Liver (tissue), 9 donors: ENCODE results near the gene IFT57. TPM values are rescaled to one million over a fixed set of nuclear protein-coding genes. Genes with fewer than 3 reads are reported as not detected.
"Not testable (repeated sequence)": the region's sequence is repeated elsewhere in the genome, so short reads cannot be mapped to it uniquely, and the experiment has no call there.

Source experiments
- DNase-seq: peaks from one replicate; pipeline ENCODE4 v3.0.0-alpha.2; 2017; ENCODE audit warnings: low spot score
- H3K27ac ChIP-seq, 2 donors: one replicate each; pipeline ENCODE4 v1.7.0; 2013; ENCODE audit warnings: inconsistent platforms in 2 of 2, low read length in 2 of 2, control low read depth in 1 of 2, low read depth in 1 of 2, mild to moderate bottlenecking in 1 of 2
- H3K27me3 ChIP-seq, 4 donors: one replicate each; pipeline versions ENCODE4 v1.6.1 to v1.7.0; 2013; ENCODE audit warnings: low read length in 3 of 4, inconsistent platforms in 1 of 4, mild to moderate bottlenecking in 1 of 4, moderate library complexity in 1 of 4; ENCODE audit not compliant: control insufficient read depth in 4 of 4, insufficient read depth in 4 of 4
- H3K36me3 ChIP-seq, 4 donors: one replicate each; pipeline versions ENCODE4 v1.6.1 to v1.7.0; 2013; ENCODE audit warnings: low read length in 3 of 4, mild to moderate bottlenecking in 3 of 4, low read depth in 1 of 4, moderate library complexity in 1 of 4; ENCODE audit not compliant: control insufficient read depth in 4 of 4, insufficient read depth in 3 of 4
- H3K4me1 ChIP-seq, 4 donors: one replicate each; pipeline versions ENCODE4 v1.6.1 to v1.7.0; 2013; ENCODE audit warnings: low read length in 3 of 4, mild to moderate bottlenecking in 3 of 4, moderate library complexity in 1 of 4; ENCODE audit not compliant: control insufficient read depth in 4 of 4, insufficient read depth in 4 of 4
- H3K4me3 ChIP-seq, 3 donors: one replicate each; pipeline versions ENCODE4 v1.6.1 to v1.7.0; 2013; ENCODE audit warnings: low read length in 3 of 3, control low read depth in 1 of 3, low read depth in 1 of 3, mild to moderate bottlenecking in 1 of 3
- H3K9ac ChIP-seq, 2 donors: one replicate each; pipeline ENCODE4 v1.7.0; 2013; ENCODE audit warnings: low read length in 2 of 2, mild to moderate bottlenecking in 2 of 2, moderate library complexity in 2 of 2, control low read depth in 1 of 2, low read depth in 1 of 2
- H3K9me3 ChIP-seq, 4 donors: one replicate each; pipeline versions ENCODE4 v1.6.1 to v1.7.0; 2013; ENCODE audit warnings: low read length in 3 of 4; ENCODE audit not compliant: control insufficient read depth in 4 of 4
- ATF3 ChIP-seq: IDR thresholded peaks from 2 replicates; pipeline ENCODE4 v1.6.1; 2016; ENCODE audit warnings: antibody characterized with exemption
- EGR1 ChIP-seq, 2 donors: IDR thresholded peaks; 2 replicates each; pipeline ENCODE4 v1.6.1; 2016 to 2018; ENCODE audit warnings: antibody characterized with exemption in 2 of 2, low read depth in 2 of 2
- FOXA1 ChIP-seq: IDR thresholded peaks from 2 replicates; pipeline ENCODE4 v1.6.1; 2016; ENCODE audit warnings: antibody characterized with exemption
- FOXA2 ChIP-seq: IDR thresholded peaks from 2 replicates; pipeline ENCODE4 v1.6.1; 2016; ENCODE audit warnings: antibody characterized with exemption
- GABPA ChIP-seq, 2 donors: IDR thresholded peaks in 1 of 2; conservative IDR thresholded peaks in 1 of 2; 2 replicates each; pipeline ENCODE4 v1.6.1; 2016; ENCODE audit warnings: antibody characterized with exemption in 2 of 2, mild to moderate bottlenecking in 1 of 2, moderate library complexity in 1 of 2
- HNF4A ChIP-seq, 2 donors: conservative IDR thresholded peaks; 2 replicates each; pipeline ENCODE4 v1.6.1; 2016; ENCODE audit warnings: antibody characterized with exemption in 2 of 2, mild to moderate bottlenecking in 2 of 2
- HNF4G ChIP-seq: IDR thresholded peaks from 2 replicates; pipeline ENCODE4 v1.6.1; 2016; ENCODE audit warnings: antibody characterized with exemption
- JUND ChIP-seq, 2 donors: IDR thresholded peaks; 2 replicates each; pipeline ENCODE4 v1.6.1; 2016; ENCODE audit warnings: antibody characterized with exemption in 2 of 2
- MAX ChIP-seq: IDR thresholded peaks from 2 replicates; pipeline ENCODE4 v1.6.1; 2016; ENCODE audit warnings: antibody characterized with exemption
- NR2F2 ChIP-seq: IDR thresholded peaks from 2 replicates; pipeline ENCODE4 v1.6.1; 2016; ENCODE audit warnings: antibody characterized with exemption
- RAD21 ChIP-seq, 2 donors: IDR thresholded peaks; 2 replicates each; pipeline ENCODE4 v1.6.1; 2016; ENCODE audit warnings: antibody characterized with exemption in 2 of 2, mild to moderate bottlenecking in 2 of 2
- REST ChIP-seq: IDR thresholded peaks from 2 replicates; pipeline ENCODE4 v1.6.1; 2016; ENCODE audit warnings: antibody characterized with exemption, mild to moderate bottlenecking
- RXRA ChIP-seq, 2 donors: IDR thresholded peaks; 2 replicates each; pipeline ENCODE4 v1.6.1; 2017 to 2018; ENCODE audit warnings: antibody characterized with exemption in 2 of 2, mild to moderate bottlenecking in 1 of 2
- SP1 ChIP-seq: IDR thresholded peaks from 2 replicates; pipeline ENCODE4 v1.6.1; 2018; ENCODE audit warnings: antibody characterized with exemption, mild to moderate bottlenecking
- TAF1 ChIP-seq: conservative IDR thresholded peaks from 2 replicates; pipeline ENCODE4 v1.6.1; 2016; ENCODE audit warnings: antibody characterized with exemption, mild to moderate bottlenecking
- YY1 ChIP-seq: IDR thresholded peaks from 2 replicates; pipeline ENCODE4 v1.6.1; 2016; ENCODE audit warnings: antibody characterized with exemption, mild to moderate bottlenecking
- WGBS: extraction: QIAGEN DNeasy Blood & Tissue Kit; methylation state at CpG from one replicate; pipeline ENCODE4 v1.1.7; 2013; 5-methylcytosine and 5-hydroxymethylcytosine counted together
- polyA plus RNA-seq, 2 donors: library from polyadenylated mRNA; stranded (reverse) in 1 of 2; unstranded in 1 of 2; fragments of 200-250 nt in 1 of 2; fragments of >200 nt in 1 of 2; fragmentation: Nextera tagmentation in 1 of 2; extraction: Ambion mirVana in 1 of 2; gene quantifications; one replicate each; pipeline versions ENCODE4 v1.2.1 to v1.2.3, GENCODE V29; 2013 to 2015
- total RNA-seq, 2 donors: library from RNA; depleted of rRNA; stranded (reverse); fragments of >200 nt; gene quantifications; one replicate each; pipeline ENCODE4 v1.2.3, GENCODE V29; 2014
- TF ChIP-seq, protein P1 (sequence below): fragments of 150-350 bp; IDR thresholded peaks from 2 replicates; pipeline ENCODE4 v1.5.1; 2017; ENCODE audit warnings: improper control_type of control experiment, low read depth, low read length; ENCODE audit not compliant: missing input control
- donor health status: healthy.
- donor health status: healthy.
- donor health status: healthy.
- donor health status: healthy.
- donor health status: healthy.

Gene IFT57
- total and polyA plus RNA-seq, 4 donors, result 5.2 to 9.2 (median 7.3) TPM

DNA sequence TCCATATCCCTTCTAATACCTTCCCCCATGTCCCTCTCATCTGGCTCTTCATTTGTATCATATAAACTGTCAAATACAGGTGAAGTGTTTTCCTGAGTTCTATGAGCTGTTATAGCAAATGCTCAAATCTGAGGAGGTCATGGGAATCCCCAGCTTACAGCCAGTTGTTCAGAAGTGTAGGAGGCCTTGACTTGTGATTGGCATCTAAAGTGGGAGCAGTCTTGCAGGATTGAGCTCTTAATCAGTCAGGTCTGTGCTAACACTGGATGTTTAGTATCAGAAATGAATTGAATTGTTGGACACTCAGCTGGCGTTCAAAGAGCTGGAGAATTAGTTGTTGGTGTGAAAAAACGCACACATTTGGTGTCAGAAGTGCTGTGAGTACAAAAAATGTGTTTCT, 65.0 kb downstream of the IFT57 start:
- Histone ChIP-seq H3K9me3 (no peaks in the 10 kb centered on the region), H3K9ac (no peak overlapping the region), H3K27me3 (no peaks in the 10 kb centered on the region), H3K27ac (no peak overlapping the region), H3K36me3 (peaks cover 0 to 3% (median 0%) of the 10 kb centered on the region in 4 donors), H3K4me3 (no peak overlapping the region), H3K4me1 (no peaks in the 10 kb centered on the region)
- no peak for TF ChIP-seq SP1
- TF ChIP-seq RAD21 (IDR thresholded peaks at IDR 0.05), result no peak
- no peak for TF ChIP-seq FOXA1
- TF ChIP-seq REST, result no peak
- TF ChIP-seq HNF4A (conservative IDR thresholded peaks at IDR 0.05), result no peak
- no peak for DNase-seq
- WGBS, result 92% methylated on average over 2 of the region's 2 CpGs

- Histone ChIP-seq H3K27me3 (no peaks in the 10 kb centered on the region), H3K36me3 (no peaks in the 10 kb centered on the region), H3K27ac (no peak overlapping the region), H3K4me1 (no peaks in the 10 kb centered on the region), H3K9ac (no peak overlapping the region), H3K4me3 (no peak overlapping the region), H3K9me3 (no peaks in the 10 kb centered on the region)
- TF ChIP-seq FOXA1 (no peak), TAF1 (no peak), ATF3 (no peak), GABPA (IDR thresholded peaks at IDR 0.05 in 1 of 2, conservative IDR thresholded peaks at IDR 0.05 in 1 of 2) (no peak), SP1 (no peak), MAX (no peak), REST (no peak), NR2F2 (no peak), HNF4A (conservative IDR thresholded peaks at IDR 0.05) (no peak), RXRA (IDR thresholded peaks at IDR 0.05) (no peak), JUND (IDR thresholded peaks at IDR 0.05) (no peak), FOXA2 (no peak), YY1 (no peak), EGR1 (IDR thresholded peaks at IDR 0.05; ENCODE audit: low read depth in 2 of 2) (no peak), HNF4G (no peak)
- TF ChIP-seq, protein P1, sequence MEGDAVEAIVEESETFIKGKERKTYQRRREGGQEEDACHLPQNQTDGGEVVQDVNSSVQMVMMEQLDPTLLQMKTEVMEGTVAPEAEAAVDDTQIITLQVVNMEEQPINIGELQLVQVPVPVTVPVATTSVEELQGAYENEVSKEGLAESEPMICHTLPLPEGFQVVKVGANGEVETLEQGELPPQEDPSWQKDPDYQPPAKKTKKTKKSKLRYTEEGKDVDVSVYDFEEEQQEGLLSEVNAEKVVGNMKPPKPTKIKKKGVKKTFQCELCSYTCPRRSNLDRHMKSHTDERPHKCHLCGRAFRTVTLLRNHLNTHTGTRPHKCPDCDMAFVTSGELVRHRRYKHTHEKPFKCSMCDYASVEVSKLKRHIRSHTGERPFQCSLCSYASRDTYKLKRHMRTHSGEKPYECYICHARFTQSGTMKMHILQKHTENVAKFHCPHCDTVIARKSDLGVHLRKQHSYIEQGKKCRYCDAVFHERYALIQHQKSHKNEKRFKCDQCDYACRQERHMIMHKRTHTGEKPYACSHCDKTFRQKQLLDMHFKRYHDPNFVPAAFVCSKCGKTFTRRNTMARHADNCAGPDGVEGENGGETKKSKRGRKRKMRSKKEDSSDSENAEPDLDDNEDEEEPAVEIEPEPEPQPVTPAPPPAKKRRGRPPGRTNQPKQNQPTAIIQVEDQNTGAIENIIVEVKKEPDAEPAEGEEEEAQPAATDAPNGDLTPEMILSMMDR, result no peak
- no peak for DNase-seq
- WGBS, result 86% methylated on average over 4 of the region's 4 CpGs
Measured at GRCh38 chr3:108156312-108156853, 65.8 kb downstream of the IFT57 start.

- H3K27me3 ChIP-seq, H3K9ac ChIP-seq, H3K4me3 ChIP-seq, H3K4me1 ChIP-seq, H3K9me3 ChIP-seq, H3K36me3 ChIP-seq, H3K27ac ChIP-seq, DNase-seq: not testable (repeated sequence)
- 71% methylated on average over 4 of the region's 4 CpGs for WGBS
Measured at GRCh38 chr3:108155642-108156041, 66.6 kb downstream of the IFT57 start.
